Measurements from ENCODE around the gene MMP25.

MMP25 gene

GRCh38 chr16:3032624-3033023 lies 13.7 kb upstream of the MMP25 start:
- ChIA-PET POLR2A (no interaction called here), CTCF (interaction anchor here (1.3 to 15.9 kb wide), 14 partner anchors 9 to 135 kb away, joined by 3 to 231 read pairs (median 14); partner anchors contain the start of genes HCFC1R1, IL32, MMP25 and THOC6)
- DNase-seq (ENCODE audit: extremely low spot score): no peak
- no peak for TF ChIP-seq CTCF (IDR thresholded peaks at IDR 0.05; ENCODE audit: control extremely low read depth, extremely low read depth, low read depth, missing control alignments)

- DNase-seq (ENCODE audit: extremely low spot score): no peak
- TF ChIP-seq CTCF (IDR thresholded peaks at IDR 0.05; ENCODE audit: control extremely low read depth, extremely low read depth, low read depth, missing control alignments): no peak
- ChIA-PET CTCF (interaction anchor here (2.1 to 12.0 kb wide), 5 partner anchors 7 to 96 kb away, joined by 8 to 177 read pairs (median 95); partner anchors contain the start of genes HCFC1R1, MMP25, THOC6 and TNFRSF12A), POLR2A (no interaction called here)
These were observed 10.9 kb upstream of the MMP25 start for GRCh38 chr16:3035289-3035971.

GRCh38 chr16:3035972-3036725 lies 10.2 kb upstream of the MMP25 start:
- DNase-seq (ENCODE audit: extremely low spot score): no peak
- no peak for TF ChIP-seq CTCF (IDR thresholded peaks at IDR 0.05; ENCODE audit: control extremely low read depth, extremely low read depth, low read depth, missing control alignments)
- ChIA-PET CTCF (interaction anchor here (2.1 to 12.0 kb wide), 5 partner anchors 6 to 95 kb away, joined by 8 to 177 read pairs (median 95); partner anchors contain the start of genes HCFC1R1, MMP25, THOC6 and TNFRSF12A), POLR2A (no interaction called here)

- DNase-seq (ENCODE audit: extremely low spot score): no peak
- CTCF ChIA-PET: interaction anchor here (9.5 to 12.0 kb wide), 3 partner anchors 5 to 94 kb away, joined by 75 to 177 read pairs (median 140); partner anchors contain the start of genes MMP25 and ZNF213
- TF ChIP-seq CTCF (IDR thresholded peaks at IDR 0.05; ENCODE audit: control extremely low read depth, extremely low read depth, low read depth, missing control alignments): no peak
These were observed 9.5 kb upstream of the MMP25 start, which contains the start of gene BICDL2 for GRCh38 chr16:3036726-3037315. Gene BICDL2 (minus strand): TSS chr16:3036944. CDS start chr16:3035496, 1,448 bp downstream.

GRCh38 chr16:3038256-3038655 lies 8.1 kb upstream of the MMP25 start:
- CTCF ChIA-PET: interaction anchor here (0.9 to 8.9 kb wide), 6 partner anchors 7 to 91 kb away, joined by 3 to 140 read pairs (median 5); no protein-coding TSS in a partner anchor

More at GRCh38 chr16:3036726-3037315, 9.5 kb upstream of the MMP25 start, which contains the start of gene BICDL2:
- POLR2A ChIA-PET: no interaction called here

More at GRCh38 chr16:3038256-3038655, 8.1 kb upstream of the MMP25 start:
- POLR2A ChIA-PET: no interaction called here
- DNase-seq (ENCODE audit: extremely low spot score): no peak
- TF ChIP-seq CTCF (IDR thresholded peaks at IDR 0.05; ENCODE audit: control extremely low read depth, extremely low read depth, low read depth, missing control alignments): no peak
